Thyroid gland (tissue), 4 donors: ENCODE measurements around the gene NBAS.

Source experiments
- POLR2A ChIP-seq, 2 donors: fragments of 450-650 bp; IDR thresholded peaks; one replicate each; pipeline ENCODE4 v1.6.1; 2017; ENCODE audit warnings: antibody characterized with exemption in 2 of 2, mild to moderate bottlenecking in 2 of 2, moderate library complexity in 1 of 2
- TF ChIP-seq, protein P1 (sequence below), 6 experiments: fragments of 200-600 bp in 3 of 6; fragments of 450-650 bp in 3 of 6; sonication (generic) in 3 of 6; IDR thresholded peaks; one replicate each; pipeline ENCODE4 v1.5.1; 2016 to 2019; ENCODE audit warnings: antibody characterized with exemption in 6 of 6, mild to moderate bottlenecking in 2 of 6, inconsistent platforms in 1 of 6, moderate library complexity in 1 of 6

DNA sequence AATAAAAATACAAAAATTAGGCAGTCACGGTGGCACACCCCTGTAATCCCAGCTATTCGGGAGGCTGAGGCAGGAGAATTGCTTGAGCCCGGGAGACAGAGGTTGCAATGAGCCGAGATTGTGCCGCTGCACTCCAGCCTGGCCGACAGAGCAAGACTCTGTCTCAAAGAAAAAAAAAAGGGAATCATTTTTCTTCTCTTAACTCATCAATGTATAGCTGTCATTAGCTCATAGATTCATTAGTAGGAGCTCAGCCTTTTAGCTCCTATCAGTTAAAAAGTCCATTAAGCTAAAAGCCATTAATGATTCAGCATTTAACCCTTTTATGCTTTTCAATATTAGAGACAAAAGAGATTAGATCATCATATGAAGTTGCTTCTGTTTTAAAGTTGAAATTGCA is 5.8 kb upstream of the NBAS start:
- TF ChIP-seq, protein P1, sequence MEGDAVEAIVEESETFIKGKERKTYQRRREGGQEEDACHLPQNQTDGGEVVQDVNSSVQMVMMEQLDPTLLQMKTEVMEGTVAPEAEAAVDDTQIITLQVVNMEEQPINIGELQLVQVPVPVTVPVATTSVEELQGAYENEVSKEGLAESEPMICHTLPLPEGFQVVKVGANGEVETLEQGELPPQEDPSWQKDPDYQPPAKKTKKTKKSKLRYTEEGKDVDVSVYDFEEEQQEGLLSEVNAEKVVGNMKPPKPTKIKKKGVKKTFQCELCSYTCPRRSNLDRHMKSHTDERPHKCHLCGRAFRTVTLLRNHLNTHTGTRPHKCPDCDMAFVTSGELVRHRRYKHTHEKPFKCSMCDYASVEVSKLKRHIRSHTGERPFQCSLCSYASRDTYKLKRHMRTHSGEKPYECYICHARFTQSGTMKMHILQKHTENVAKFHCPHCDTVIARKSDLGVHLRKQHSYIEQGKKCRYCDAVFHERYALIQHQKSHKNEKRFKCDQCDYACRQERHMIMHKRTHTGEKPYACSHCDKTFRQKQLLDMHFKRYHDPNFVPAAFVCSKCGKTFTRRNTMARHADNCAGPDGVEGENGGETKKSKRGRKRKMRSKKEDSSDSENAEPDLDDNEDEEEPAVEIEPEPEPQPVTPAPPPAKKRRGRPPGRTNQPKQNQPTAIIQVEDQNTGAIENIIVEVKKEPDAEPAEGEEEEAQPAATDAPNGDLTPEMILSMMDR (IDR thresholded peaks at IDR 0.05), result no peak
- TF ChIP-seq POLR2A (IDR thresholded peaks at IDR 0.05), result no peak
